ENCODE results near the gene GPHN. TPM values are rescaled to one million over a fixed set of nuclear protein-coding genes. Genes with fewer than 3 reads are reported as not detected.

The GPHN gene
- total RNA-seq, 2 experiments from 2014 or later, result 26.3 to 26.6 TPM

GRCh38 chr14:66804141-66804540 is 296.2 kb downstream of the GPHN start:
- ATAC-seq (no peak), DNase-seq (no peak)
- CTCF ChIA-PET, result interaction anchor here (1.1 kb wide), 1 partner anchor 9 kb away, joined by 3 read pairs; no protein-coding TSS in a partner anchor
- Mint-ChIP-seq H3K27me3 (no peaks in the 10 kb centered on the region), H3K27ac (no peak overlapping the region), H3K36me3 (ENCODE audit: low read depth) (peaks cover 26% of the 10 kb centered on the region), H3K4me1 (ENCODE audit: low read depth) (no peaks in the 10 kb centered on the region), H3K9me3 (peaks cover 25% of the 10 kb centered on the region), H3K4me3 (no peak overlapping the region)
- TF ChIP-seq CTCF (IDR thresholded peaks at IDR 0.05), result no peak
- intact Hi-C loops (cut with micrococcal nuclease), result no loop called here
- POLR2A ChIA-PET, result no interaction called here

DNA sequence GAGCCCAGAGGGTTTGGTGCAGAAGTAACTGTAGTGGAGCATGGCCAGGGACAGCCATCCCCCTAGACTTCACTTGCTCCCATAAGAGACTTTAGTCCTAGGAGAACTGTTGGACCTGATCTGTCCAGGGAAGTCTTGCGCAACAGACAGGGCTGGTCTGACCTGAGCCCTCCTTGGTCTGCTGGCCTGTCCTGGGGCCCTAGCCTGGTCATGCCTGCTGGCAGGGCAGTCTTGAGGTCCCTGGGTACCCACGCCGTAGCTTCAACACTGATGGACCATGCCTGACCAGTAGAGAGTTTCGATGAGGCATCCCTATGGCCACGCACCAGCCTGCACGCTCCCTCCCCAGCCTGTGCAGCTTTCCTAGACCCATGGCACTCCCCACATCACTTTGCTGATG is 305.7 kb downstream of the GPHN start:
- Mint-ChIP-seq H3K27me3 (no peaks in the 10 kb centered on the region), H3K4me1 (ENCODE audit: low read depth) (no peaks in the 10 kb centered on the region), H3K36me3 (ENCODE audit: low read depth) (peaks cover 30% of the 10 kb centered on the region), H3K9me3 (peaks cover 29% of the 10 kb centered on the region), H3K27ac (no peak overlapping the region), H3K4me3 (no peak overlapping the region)
- ATAC-seq (no peak), DNase-seq (no peak)
- TF ChIP-seq CTCF (IDR thresholded peaks at IDR 0.05), result no peak
- CTCF ChIA-PET, result no interaction called here
- POLR2A ChIA-PET, result no interaction called here
- intact Hi-C loops (cut with micrococcal nuclease), result no loop called here

DNA sequence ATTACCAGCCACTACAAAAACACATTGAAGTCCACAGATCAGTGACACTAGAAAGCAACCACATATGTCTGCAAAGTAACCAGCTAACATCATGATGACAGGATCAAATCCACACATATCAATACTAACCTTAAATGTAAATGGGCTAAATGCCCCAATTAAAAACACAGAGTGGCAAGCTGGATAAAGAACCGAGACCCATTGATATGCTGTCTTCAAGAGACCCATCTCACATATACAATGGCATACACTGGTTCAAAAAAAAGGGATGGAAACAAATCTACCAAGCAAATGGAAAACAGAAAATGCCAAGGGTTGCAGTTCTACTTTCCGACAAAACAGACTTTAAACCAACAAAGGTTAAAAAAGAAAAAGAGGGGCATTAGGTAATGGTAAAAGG is 307.7 kb downstream of the GPHN start:
- DNase-seq (no peak), ATAC-seq (no peak)
- no peak overlapping the region for H3K4me3 Mint-ChIP-seq
- intact Hi-C loops (cut with micrococcal nuclease), result no loop called here
- no peaks in the 10 kb centered on the region for H3K27me3 Mint-ChIP-seq
- peaks cover 30% of the 10 kb centered on the region for H3K36me3 Mint-ChIP-seq (ENCODE audit: low read depth)
- POLR2A ChIA-PET, result no interaction called here
- H3K9me3 Mint-ChIP-seq, result peaks cover 29% of the 10 kb centered on the region
- TF ChIP-seq CTCF (IDR thresholded peaks at IDR 0.05), result no peak
- H3K4me1 Mint-ChIP-seq (ENCODE audit: low read depth), result no peaks in the 10 kb centered on the region
- H3K27ac Mint-ChIP-seq, result no peak overlapping the region
- CTCF ChIA-PET, result no interaction called here

- POLR2A ChIA-PET, result no interaction called here
- Mint-ChIP-seq H3K4me1 (ENCODE audit: low read depth) (no peaks in the 10 kb centered on the region), H3K4me3 (no peak overlapping the region), H3K27me3 (no peaks in the 10 kb centered on the region), H3K36me3 (ENCODE audit: low read depth) (no peaks in the 10 kb centered on the region), H3K9me3 (no peaks in the 10 kb centered on the region), H3K27ac (no peak overlapping the region)
- CTCF ChIA-PET, result no interaction called here
- TF ChIP-seq CTCF (IDR thresholded peaks at IDR 0.05), result no peak
- ATAC-seq, result no peak
- DNase-seq, result no peak
- intact Hi-C loops (cut with micrococcal nuclease), result no loop called here
Observed at GRCh38 chr14:66824251-66824650, 316.3 kb downstream of the GPHN start.

DNA sequence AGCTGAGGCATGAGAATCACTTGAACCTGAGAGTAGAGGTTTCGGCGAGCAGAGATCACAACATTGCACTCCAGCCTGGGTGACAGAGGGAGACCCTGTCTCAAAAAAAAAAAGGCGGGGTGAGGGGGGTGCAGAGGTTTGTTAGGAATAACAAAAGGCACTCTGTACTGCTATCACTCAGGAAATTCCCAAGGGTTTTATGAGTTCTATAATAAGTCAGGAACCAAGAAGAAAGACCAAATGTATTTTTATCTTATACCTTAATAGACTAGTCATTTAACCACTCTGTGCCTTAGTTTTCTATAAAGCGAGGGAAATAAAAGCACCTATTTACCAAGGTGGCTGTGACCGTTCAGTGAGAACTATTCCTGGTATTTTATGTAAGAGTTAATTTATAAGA is 319.2 kb downstream of the GPHN start:
- H3K4me3 Mint-ChIP-seq, result no peak overlapping the region
- intact Hi-C loops (cut with micrococcal nuclease), result no loop called here
- no peaks in the 10 kb centered on the region for H3K9me3 Mint-ChIP-seq
- ChIA-PET POLR2A (no interaction called here), CTCF (no interaction called here)
- no peak for TF ChIP-seq CTCF (IDR thresholded peaks at IDR 0.05)
- no peaks in the 10 kb centered on the region for H3K36me3 Mint-ChIP-seq (ENCODE audit: low read depth)
- no peaks in the 10 kb centered on the region for H3K4me1 Mint-ChIP-seq (ENCODE audit: low read depth)
- DNase-seq (no peak), ATAC-seq (no peak)
- H3K27ac Mint-ChIP-seq, result no peak overlapping the region
- no peaks in the 10 kb centered on the region for H3K27me3 Mint-ChIP-seq

Data from activated CD8-positive, alpha-beta T cell treated with anti-CD3 and anti-CD28 coated beads for 36 hours (primary cell).